C4-2B (cell line): ENCODE data around the gene CRYGN.

Experiments
- ZFX ChIP-seq: fragments of 450-650 bp; IDR thresholded peaks from 2 replicates; pipeline ENCODE4 v1.6.1; 2017
- TF ChIP-seq, protein P1 (sequence below): fragments of 450-650 bp; conservative IDR thresholded peaks from 2 replicates; pipeline ENCODE4 v1.5.1; 2017; ENCODE audit warnings: mild to moderate bottlenecking

DNA sequence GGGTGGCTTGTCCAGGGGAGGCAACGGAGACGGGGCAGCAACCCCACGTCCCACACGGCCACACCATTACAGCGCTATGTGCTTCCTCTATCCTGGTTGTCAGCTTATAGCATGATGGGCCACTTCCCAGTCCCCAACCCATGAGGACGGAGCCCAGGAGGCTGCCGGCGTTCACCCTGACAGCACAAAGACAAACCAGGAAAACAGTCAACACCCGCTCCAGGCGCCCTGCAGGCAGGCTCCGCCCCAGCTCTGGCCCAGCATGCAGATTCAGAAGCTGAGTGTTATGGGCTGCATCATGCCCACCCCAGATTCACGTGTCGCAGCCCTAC lies 44.9 kb downstream of the CRYGN start:
- TF ChIP-seq, protein P1, sequence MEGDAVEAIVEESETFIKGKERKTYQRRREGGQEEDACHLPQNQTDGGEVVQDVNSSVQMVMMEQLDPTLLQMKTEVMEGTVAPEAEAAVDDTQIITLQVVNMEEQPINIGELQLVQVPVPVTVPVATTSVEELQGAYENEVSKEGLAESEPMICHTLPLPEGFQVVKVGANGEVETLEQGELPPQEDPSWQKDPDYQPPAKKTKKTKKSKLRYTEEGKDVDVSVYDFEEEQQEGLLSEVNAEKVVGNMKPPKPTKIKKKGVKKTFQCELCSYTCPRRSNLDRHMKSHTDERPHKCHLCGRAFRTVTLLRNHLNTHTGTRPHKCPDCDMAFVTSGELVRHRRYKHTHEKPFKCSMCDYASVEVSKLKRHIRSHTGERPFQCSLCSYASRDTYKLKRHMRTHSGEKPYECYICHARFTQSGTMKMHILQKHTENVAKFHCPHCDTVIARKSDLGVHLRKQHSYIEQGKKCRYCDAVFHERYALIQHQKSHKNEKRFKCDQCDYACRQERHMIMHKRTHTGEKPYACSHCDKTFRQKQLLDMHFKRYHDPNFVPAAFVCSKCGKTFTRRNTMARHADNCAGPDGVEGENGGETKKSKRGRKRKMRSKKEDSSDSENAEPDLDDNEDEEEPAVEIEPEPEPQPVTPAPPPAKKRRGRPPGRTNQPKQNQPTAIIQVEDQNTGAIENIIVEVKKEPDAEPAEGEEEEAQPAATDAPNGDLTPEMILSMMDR, result no peak
- no peak for TF ChIP-seq ZFX
